ENCODE results near the gene NUP50. TPM values are rescaled to one million over a fixed set of nuclear protein-coding genes. Genes with fewer than 3 reads are reported as not detected.

The NUP50 gene
- total RNA-seq, 1 experiment from 2014 or later = 134 TPM

DNA sequence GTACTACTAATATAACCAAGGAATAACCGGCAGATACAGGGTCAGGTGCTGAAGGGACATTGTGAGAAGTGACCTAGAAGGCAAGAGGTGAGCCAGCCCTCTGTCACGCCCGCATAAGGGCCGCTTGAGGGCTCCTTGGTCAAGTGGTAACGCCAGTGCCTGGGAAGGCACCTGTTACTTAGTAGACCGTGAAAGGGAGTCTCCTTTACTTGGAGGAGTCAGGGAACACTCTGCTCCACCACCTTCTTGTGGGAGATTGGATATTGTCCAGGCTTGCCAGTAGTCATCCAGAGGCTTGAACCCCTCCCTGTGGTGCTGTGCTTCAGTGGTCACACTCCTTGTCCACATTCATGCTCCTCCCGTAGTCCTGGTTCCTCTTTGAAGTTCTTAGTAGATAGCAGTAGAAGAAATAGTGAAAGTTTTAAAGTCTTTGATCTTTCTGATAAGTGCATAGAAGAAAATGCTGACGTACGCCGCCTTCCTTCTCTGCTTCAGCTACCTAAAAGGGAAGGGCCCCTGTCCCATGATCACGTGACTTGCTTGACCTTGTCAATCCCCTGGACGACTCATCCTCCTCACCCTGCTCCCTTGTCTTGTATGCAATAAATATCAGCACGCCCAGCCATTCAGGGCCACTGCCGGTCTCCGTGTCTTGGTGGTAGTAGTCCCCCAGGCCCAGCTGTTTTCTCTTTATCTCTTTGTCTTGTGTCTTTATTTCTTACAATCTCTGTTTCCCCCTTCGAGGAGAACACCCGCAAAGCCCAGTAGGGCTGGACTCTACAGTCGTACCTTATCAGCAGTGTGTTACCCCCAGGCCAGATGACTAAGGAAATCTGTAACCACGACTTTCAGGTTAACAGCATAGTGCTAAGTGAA lies 6.1 kb downstream of the NUP50 start:
- no peaks in the 10 kb centered on the region; the same call in 1 of the 2 replicates for H3K4me1 ChIP-seq (ENCODE audit: insufficient read depth, low read length)
- H2AK5ac ChIP-seq (ENCODE audit: insufficient read length, low read length) = no peak overlapping the region
- no peak overlapping the region for H4K8ac ChIP-seq (replicated peaks; ENCODE audit: insufficient read length, low read depth, low read length)
- Mint-ChIP-seq H3K4me3 (no peak overlapping the region), H3K27me3 (ENCODE audit: low read depth) (no peaks in the 10 kb centered on the region), H3K4me1 (peaks cover 6 to 11% of the 10 kb centered on the region in 2 experiments), H3K36me3 (ENCODE audit: insufficient read depth in 1 of 3, low read depth in 3 of 3) (peaks cover 38 to 76% (median 73%) of the 10 kb centered on the region in 3 experiments), H3K27ac (peak overlapping the region in 2 of 3 experiments; percentile 9 to 71; a peak in 3 of 7 replicates), H3K9me3 (no peaks in the 10 kb centered on the region)
- no peak overlapping the region for H2BK120ac ChIP-seq (ENCODE audit: low read depth, low read length, poor library complexity, severe bottlenecking)
- H3K18ac ChIP-seq (ENCODE audit: insufficient read length, low read depth, low read length) = no peak overlapping the region
- no peak for DNase-seq
- H4K91ac ChIP-seq (ENCODE audit: insufficient read length, low read depth, low read length) = no peak overlapping the region
- no peak overlapping the region for H2BK5ac ChIP-seq (ENCODE audit: insufficient read length, low read length)
- H3T11ph ChIP-seq (ENCODE audit: low read length) = no peak overlapping the region
- H3K9ac ChIP-seq (ENCODE audit: extremely low read depth, insufficient read length, low read length) = no peak overlapping the region
- H4K5ac ChIP-seq (ENCODE audit: insufficient read length, low read depth, low read length) = no peak overlapping the region
- H3K79me2 ChIP-seq (ENCODE audit: insufficient read depth, low read length) = peaks cover 12% of the 10 kb centered on the region
- TF ChIP-seq, protein P1, sequence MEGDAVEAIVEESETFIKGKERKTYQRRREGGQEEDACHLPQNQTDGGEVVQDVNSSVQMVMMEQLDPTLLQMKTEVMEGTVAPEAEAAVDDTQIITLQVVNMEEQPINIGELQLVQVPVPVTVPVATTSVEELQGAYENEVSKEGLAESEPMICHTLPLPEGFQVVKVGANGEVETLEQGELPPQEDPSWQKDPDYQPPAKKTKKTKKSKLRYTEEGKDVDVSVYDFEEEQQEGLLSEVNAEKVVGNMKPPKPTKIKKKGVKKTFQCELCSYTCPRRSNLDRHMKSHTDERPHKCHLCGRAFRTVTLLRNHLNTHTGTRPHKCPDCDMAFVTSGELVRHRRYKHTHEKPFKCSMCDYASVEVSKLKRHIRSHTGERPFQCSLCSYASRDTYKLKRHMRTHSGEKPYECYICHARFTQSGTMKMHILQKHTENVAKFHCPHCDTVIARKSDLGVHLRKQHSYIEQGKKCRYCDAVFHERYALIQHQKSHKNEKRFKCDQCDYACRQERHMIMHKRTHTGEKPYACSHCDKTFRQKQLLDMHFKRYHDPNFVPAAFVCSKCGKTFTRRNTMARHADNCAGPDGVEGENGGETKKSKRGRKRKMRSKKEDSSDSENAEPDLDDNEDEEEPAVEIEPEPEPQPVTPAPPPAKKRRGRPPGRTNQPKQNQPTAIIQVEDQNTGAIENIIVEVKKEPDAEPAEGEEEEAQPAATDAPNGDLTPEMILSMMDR (conservative IDR thresholded peaks at IDR 0.05) = no peak
- H4K20me1 ChIP-seq (ENCODE audit: control insufficient read depth, insufficient read depth, insufficient read length) = no peaks in the 10 kb centered on the region
- no peak overlapping the region for H3K4ac ChIP-seq (ENCODE audit: low read depth, low read length)
- no peaks in the 10 kb centered on the region for H3K27me3 ChIP-seq (ENCODE audit: insufficient read depth, low read length)
- no peak overlapping the region for H2AFZ ChIP-seq (ENCODE audit: low read length)
- H2BK20ac ChIP-seq (ENCODE audit: low read depth, low read length, poor library complexity, severe bottlenecking) = no peak overlapping the region
- H3K56ac ChIP-seq (ENCODE audit: insufficient read length, low read depth, low read length) = no peak overlapping the region
- H3K14ac ChIP-seq (ENCODE audit: insufficient read depth, low read length) = no peak overlapping the region
- no peak overlapping the region for H3K27ac ChIP-seq (ENCODE audit: insufficient read length, low read depth, low read length)
- no peak overlapping the region for H3K23ac ChIP-seq (ENCODE audit: insufficient read length, low read depth, low read length)
- WGBS (ENCODE audit: extremely low coverage, insufficient read length, low lambda C conversion rate) = no CpG with 5 or more reads among the region's 19 CpGs
- peaks cover 2% of the 10 kb centered on the region for H3K23me2 ChIP-seq (ENCODE audit: insufficient read length, low read depth, low read length, poor library complexity, severe bottlenecking)
- H3K79me1 ChIP-seq (ENCODE audit: insufficient read depth, low read depth, low read length, poor library complexity, severe bottlenecking) = peaks cover 11% of the 10 kb centered on the region
- H2BK15ac ChIP-seq (ENCODE audit: low read depth, low read length) = no peak overlapping the region
- no peak overlapping the region for H2BK12ac ChIP-seq (ENCODE audit: insufficient read length, low read depth, low read length)
- H3K9me3 ChIP-seq (ENCODE audit: control insufficient read depth, low read depth, low read length) = no peaks in the 10 kb centered on the region
- H3K4me2 ChIP-seq (ENCODE audit: insufficient read depth, insufficient read length, low read length) = no peak overlapping the region
